HEK293T (cell line): ENCODE data around the gene AOPEP.

Source experiments
- BHLHE40 ChIP-seq: fragments of 450-650 bp; IDR thresholded peaks from 2 replicates; pipeline ENCODE4 v1.6.1; 2016; ENCODE audit warnings: mild to moderate bottlenecking, moderate library complexity, borderline replicate concordance
- ELF4 ChIP-seq: fragments of 450-650 bp; IDR thresholded peaks from 2 replicates; pipeline ENCODE4 v1.6.1; 2017; ENCODE audit warnings: antibody characterized with exemption
- FOXA1 ChIP-seq: fragments of 450-650 bp; IDR thresholded peaks from 2 replicates; pipeline ENCODE4 v1.6.1; 2016; ENCODE audit warnings: mild to moderate bottlenecking
- FOXM1 ChIP-seq: fragments of 450-650 bp; IDR thresholded peaks from 2 replicates; pipeline ENCODE4 v1.6.1; 2017; ENCODE audit warnings: mild to moderate bottlenecking, borderline replicate concordance
- HDGF ChIP-seq: fragments of 450-650 bp; IDR thresholded peaks from 2 replicates; pipeline ENCODE4 v1.6.1; 2017; ENCODE audit warnings: antibody characterized with exemption, borderline replicate concordance
- L3MBTL2 ChIP-seq: fragments of 450-650 bp; conservative IDR thresholded peaks from 2 replicates; pipeline ENCODE4 v1.6.1; 2016; ENCODE audit warnings: mild to moderate bottlenecking
- SP1 ChIP-seq: fragments of 450-650 bp; IDR thresholded peaks from 2 replicates; pipeline ENCODE4 v1.6.1; 2017
- SUZ12 ChIP-seq: fragments of 450-650 bp; IDR thresholded peaks from 2 replicates; pipeline ENCODE4 v1.6.1; 2016; ENCODE audit warnings: mild to moderate bottlenecking
- TARDBP ChIP-seq: fragments of 450-650 bp; IDR thresholded peaks from 2 replicates; pipeline ENCODE4 v1.6.1; 2016
- ZNF384 ChIP-seq: fragments of 450-650 bp; IDR thresholded peaks from 2 replicates; pipeline ENCODE4 v1.6.1; 2016

GRCh38 chr9:95000821-95001220 is 274.3 kb downstream of the AOPEP start:
- TF ChIP-seq SP1 (no peak), ZNF384 (no peak), BHLHE40 (no peak), SUZ12 (no peak), TARDBP (no peak), L3MBTL2 (no peak), FOXM1 (no peak), ELF4 (no peak), HDGF (no peak), FOXA1 (no peak)
